Measurements from ENCODE around the gene TBKBP1. TPM values are rescaled to one million over a fixed set of nuclear protein-coding genes. Genes with fewer than 3 reads are reported as not detected.

TBKBP1 gene
- total RNA-seq, 2 donors from 2014 or later = 1.3 to 2.9 TPM

DNA sequence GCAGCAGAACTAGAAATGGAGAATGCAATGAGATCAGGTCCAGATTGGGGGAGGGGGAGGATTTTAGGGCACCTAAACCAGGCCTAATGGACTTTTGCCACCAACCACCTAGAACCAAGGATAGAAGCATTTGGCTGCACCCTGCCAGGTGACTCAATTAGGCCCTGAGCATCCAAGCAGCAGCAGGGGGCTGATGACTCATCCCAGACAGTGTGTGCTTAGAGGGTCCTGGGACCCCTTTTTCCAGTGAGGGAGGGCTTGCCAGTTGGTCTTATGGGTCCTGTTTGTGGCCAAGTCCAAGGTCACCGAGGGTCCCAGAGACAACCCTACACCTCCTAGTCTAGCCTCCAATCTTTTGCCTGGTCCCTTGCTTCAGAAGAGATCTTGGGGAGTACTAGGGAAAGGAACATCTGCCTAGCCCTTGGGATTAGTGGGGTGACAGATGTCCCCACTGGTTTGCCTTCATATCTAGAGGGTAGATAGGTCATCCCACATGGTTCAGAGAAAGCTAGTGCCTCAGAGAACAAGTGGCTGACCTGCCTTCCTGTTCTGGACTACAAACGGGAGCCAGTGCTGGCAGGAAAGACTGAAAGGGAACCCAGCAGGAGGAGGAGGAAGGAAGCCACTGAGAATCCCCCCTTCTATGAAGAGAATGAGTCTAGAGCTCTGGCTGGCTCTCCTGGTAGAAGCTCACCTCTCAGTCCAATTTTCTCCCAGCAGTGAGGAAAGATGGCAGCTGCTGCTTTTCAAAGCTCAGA, 1.6 kb upstream of the TBKBP1 start:
- H3K9ac ChIP-seq (ENCODE audit: low read depth in 2 of 2, low read length in 2 of 2) = no peak overlapping the region
- TF ChIP-seq, protein P1, sequence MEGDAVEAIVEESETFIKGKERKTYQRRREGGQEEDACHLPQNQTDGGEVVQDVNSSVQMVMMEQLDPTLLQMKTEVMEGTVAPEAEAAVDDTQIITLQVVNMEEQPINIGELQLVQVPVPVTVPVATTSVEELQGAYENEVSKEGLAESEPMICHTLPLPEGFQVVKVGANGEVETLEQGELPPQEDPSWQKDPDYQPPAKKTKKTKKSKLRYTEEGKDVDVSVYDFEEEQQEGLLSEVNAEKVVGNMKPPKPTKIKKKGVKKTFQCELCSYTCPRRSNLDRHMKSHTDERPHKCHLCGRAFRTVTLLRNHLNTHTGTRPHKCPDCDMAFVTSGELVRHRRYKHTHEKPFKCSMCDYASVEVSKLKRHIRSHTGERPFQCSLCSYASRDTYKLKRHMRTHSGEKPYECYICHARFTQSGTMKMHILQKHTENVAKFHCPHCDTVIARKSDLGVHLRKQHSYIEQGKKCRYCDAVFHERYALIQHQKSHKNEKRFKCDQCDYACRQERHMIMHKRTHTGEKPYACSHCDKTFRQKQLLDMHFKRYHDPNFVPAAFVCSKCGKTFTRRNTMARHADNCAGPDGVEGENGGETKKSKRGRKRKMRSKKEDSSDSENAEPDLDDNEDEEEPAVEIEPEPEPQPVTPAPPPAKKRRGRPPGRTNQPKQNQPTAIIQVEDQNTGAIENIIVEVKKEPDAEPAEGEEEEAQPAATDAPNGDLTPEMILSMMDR (IDR thresholded peaks at IDR 0.05) = no peak
- H3K27me3 ChIP-seq = no peaks in the 10 kb centered on the region
- no peaks in the 10 kb centered on the region for H3K36me3 ChIP-seq
- H3K27ac ChIP-seq = no peak overlapping the region
- peaks cover 9% of the 10 kb centered on the region for H3K4me1 ChIP-seq
- DNase-seq = no peak
- intact Hi-C loops (cut with DNase I) = loop anchor here (10.0 kb wide), 1 partner anchor 112 kb away; no protein-coding TSS in a partner anchor
- no peak overlapping the region for H3K4me3 ChIP-seq
- H3K9me3 ChIP-seq = no peaks in the 10 kb centered on the region

DNA sequence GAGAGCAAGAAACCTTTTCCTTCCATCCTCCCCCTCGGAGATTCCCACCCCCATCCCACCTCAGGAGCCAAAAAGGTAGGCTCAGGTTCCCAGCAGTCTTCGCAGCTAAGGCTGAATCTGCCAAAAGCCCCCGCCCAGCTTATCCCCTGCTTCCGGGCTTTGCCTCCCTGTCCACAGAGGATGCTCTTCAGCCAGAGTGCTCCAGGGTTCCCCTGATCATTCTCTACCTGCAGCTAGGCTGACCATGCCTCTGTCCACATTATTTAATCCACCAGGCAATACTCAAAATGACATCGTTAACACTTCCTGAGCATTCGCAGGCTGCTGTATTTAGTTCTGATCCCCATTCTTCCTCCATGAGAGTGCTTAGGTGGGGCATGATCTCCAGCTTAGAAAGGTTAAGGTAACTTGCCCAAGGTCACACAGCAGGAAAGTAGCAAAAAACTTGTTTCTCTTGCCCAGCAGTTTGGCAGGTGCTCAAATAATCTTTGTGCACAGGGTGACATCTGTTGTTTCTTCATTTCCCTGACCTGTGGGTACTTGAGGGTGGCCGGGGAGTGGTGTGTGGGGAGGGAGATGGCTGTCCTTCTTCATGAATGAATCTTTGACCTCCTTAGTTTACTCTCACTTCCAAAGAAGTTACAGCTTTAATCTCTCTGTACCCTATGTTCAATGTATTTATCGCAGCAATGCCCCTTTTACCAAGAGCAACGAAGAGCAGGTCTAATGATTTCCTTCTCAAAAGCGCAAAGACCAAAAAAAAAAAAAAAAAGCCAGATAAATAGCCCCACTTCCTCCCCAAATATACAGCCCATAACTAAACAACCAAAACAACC, 848 bp upstream of the TBKBP1 start:
- peak; percentile 29 for DNase-seq
- Histone ChIP-seq H3K27ac (peak overlapping the region; percentile 69), H3K27me3 (no peaks in the 10 kb centered on the region), H3K36me3 (no peaks in the 10 kb centered on the region), H3K4me3 (peak overlapping the region; percentile 85), H3K9me3 (no peaks in the 10 kb centered on the region), H3K4me1 (peaks cover 9% of the 10 kb centered on the region), H3K9ac (ENCODE audit: low read depth in 2 of 2, low read length in 2 of 2) (peak overlapping the region in 1 of 2 donors; percentile 66)
- intact Hi-C loops (cut with DNase I) = loop anchor here (10.0 kb wide), 1 partner anchor 112 kb away; no protein-coding TSS in a partner anchor
- TF ChIP-seq, protein P1 (IDR thresholded peaks at IDR 0.05) = no peak

DNA sequence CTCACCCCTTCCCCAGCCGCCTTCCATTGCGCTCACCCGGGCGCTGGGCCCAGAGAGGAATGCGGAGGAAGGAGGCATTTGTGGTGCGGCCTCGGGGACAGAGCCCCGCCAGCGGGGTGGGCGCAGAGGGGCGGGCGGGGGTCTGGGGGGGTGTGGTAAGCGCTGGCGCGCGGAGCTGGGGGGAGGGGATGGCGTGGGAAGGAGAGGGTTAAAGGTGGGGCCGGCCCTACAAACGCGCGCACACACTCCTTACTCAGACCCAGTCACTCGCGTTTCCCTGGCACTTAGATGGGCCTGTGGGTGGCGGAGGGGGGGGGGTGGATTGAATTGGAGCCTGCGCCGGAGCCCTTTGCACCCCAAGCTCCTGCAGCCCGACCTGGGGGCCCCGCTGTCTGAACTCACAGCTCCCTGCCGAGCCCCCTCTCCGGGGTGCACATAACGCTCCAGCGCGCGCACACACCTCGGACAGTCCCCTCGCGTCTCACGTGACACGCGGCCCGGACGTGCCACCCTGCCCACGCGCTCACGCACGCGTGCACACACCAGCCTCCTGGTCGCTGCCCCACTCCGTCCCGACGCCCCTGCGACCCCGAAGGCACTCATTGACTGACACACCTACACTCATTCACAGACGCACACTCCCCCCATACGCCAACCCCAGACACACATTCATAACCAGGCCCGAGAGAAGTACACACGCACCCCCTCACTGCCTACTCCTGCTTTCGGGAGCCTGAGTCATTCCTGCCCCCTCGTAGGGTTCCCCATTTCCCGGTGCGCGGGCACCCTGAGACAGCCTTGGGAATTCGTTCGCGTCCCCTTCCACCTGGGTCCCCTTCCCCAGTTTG, 844 bp downstream of the TBKBP1 start:
- H3K4me1 ChIP-seq = peaks cover 9% of the 10 kb centered on the region
- H3K4me3 ChIP-seq = peak overlapping the region; percentile 85
- intact Hi-C loops (cut with DNase I) = loop anchor here (10.0 kb wide), 1 partner anchor 110 kb away; no protein-coding TSS in a partner anchor
- TF ChIP-seq, protein P1 (IDR thresholded peaks at IDR 0.05) = no peak
- peak; percentile 41 for DNase-seq
- no peaks in the 10 kb centered on the region for H3K9me3 ChIP-seq
- peak overlapping the region; percentile 40 to 69 for H3K9ac ChIP-seq (ENCODE audit: low read depth in 2 of 2, low read length in 2 of 2)
- no peaks in the 10 kb centered on the region for H3K36me3 ChIP-seq
- peak overlapping the region; percentile 69 for H3K27ac ChIP-seq
- no peaks in the 10 kb centered on the region for H3K27me3 ChIP-seq

DNA sequence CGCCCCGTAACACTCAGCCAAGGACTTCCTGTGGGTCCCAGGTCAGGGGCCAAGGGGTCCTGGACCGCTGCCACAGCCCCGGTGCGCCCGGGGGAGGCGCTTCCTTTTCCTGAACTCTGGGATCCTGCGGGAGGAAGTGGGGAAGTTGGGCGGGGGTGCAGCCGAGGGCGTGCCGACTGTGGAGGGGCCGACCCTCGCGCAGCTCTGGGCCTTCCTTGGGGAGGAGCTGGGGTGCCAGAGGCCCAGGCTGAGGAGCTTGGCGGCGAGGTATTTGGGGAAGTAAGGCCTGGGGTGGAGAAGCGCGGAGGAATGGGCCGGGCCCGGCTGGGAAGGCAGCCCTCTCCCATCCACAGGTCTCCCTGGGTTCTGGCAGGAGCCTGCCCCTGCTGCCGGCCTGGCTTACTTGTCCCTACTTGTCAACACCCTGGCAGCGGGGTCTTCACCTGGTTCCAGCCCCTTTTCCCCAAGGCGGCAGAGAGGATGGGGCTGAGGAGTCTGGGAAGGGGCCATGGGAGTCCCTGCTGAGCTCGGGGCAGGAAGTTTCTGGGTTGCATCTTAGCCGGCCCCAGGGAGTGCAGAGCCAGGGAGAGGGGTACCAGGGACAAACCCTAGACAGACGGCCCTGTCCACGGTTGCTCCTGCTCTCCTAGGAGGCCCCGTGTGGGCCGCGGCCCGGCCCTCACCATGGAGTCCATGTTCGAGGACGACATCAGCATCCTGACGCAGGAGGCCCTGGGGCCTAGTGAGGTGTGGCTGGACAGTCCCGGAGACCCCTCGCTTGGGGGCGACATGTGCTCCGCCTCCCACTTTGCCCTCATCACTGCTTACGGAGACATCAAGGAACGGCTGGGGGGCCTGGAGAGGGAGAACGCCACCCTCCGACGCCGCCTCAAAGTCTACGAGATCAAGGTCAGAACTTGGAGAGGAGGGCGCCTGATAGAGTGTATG, 1.7 kb downstream of the TBKBP1 start:
- H3K9ac ChIP-seq (ENCODE audit: low read depth in 2 of 2, low read length in 2 of 2) = peak overlapping the region; percentile 6 to 40
- intact Hi-C loops (cut with DNase I) = loop anchor here (10.0 kb wide), 1 partner anchor 109 kb away; no protein-coding TSS in a partner anchor
- TF ChIP-seq, protein P1 (IDR thresholded peaks at IDR 0.05) = no peak
- H3K4me3 ChIP-seq = peak overlapping the region; percentile 85
- H3K36me3 ChIP-seq = no peaks in the 10 kb centered on the region
- no peak for DNase-seq
- peak overlapping the region; percentile 69 for H3K27ac ChIP-seq
- H3K4me1 ChIP-seq = peaks cover 9% of the 10 kb centered on the region
- no peaks in the 10 kb centered on the region for H3K9me3 ChIP-seq
- no peaks in the 10 kb centered on the region for H3K27me3 ChIP-seq
